Heart left ventricle (tissue), 16 donors: ENCODE data around the gene EARS2. TPM values are rescaled to one million over a fixed set of nuclear protein-coding genes. Genes with fewer than 3 reads are reported as not detected.

ENCODE experiments used
- ATAC-seq, 4 donors: fragments of 200-7000 bp; cut with Tn5 transposase; one replicate each; pipeline ENCODE4 v1.9.1; 2020 to 2022; ENCODE audit warnings: moderate library complexity in 4 of 4, mild to moderate bottlenecking in 3 of 4, moderate number of reproducible peaks in 1 of 4
- DNase-seq, 5 donors: peaks; one replicate each; pipeline ENCODE4 v3.0.0-alpha.2; 2020
- H3K27ac ChIP-seq, 12 donors: fragments of 200-600 bp; sonication (generic) in 4 of 12; one replicate each; pipeline versions ENCODE4 v1.5.0 to v1.8.0; 2016 to 2022; ENCODE audit warnings: mild to moderate bottlenecking in 2 of 12
- H3K27me3 ChIP-seq, 9 donors: fragments of 200-600 bp; sonication (generic) in 2 of 9; one replicate each; pipeline versions ENCODE4 v1.5.1 to v1.8.0; 2016 to 2022; ENCODE audit warnings: mild to moderate bottlenecking in 3 of 9
- H3K36me3 ChIP-seq, 9 donors: fragments of 200-600 bp; sonication (generic) in 2 of 9; one replicate each; pipeline versions ENCODE4 v1.5.0 to v1.8.0; 2018 to 2022; ENCODE audit warnings: mild to moderate bottlenecking in 2 of 9
- H3K4me1 ChIP-seq, 12 donors: fragments of 200-600 bp; sonication (generic) in 4 of 12; one replicate each; pipeline versions ENCODE4 v1.5.0 to v1.8.0; 2016 to 2022; ENCODE audit warnings: mild to moderate bottlenecking in 3 of 12
- H3K4me3 ChIP-seq, 12 donors: fragments of 200-600 bp; sonication (generic) in 4 of 12; one replicate each; pipeline versions ENCODE4 v1.5.0 to v1.8.0; 2017 to 2022; ENCODE audit warnings: mild to moderate bottlenecking in 9 of 12, moderate library complexity in 4 of 12
- H3K9me3 ChIP-seq, 12 donors: fragments of 200-600 bp; sonication (generic) in 4 of 12; one replicate each; pipeline versions ENCODE4 v1.5.0 to v1.8.0; 2016 to 2022; ENCODE audit warnings: mild to moderate bottlenecking in 1 of 12
- CTCF ChIP-seq, 12 donors: fragments of 200-600 bp; sonication (generic) in 4 of 12; IDR thresholded peaks; one replicate each; pipeline versions ENCODE4 v1.5.0 to v1.8.0; 2018 to 2022; ENCODE audit warnings: antibody characterized with exemption in 12 of 12, mild to moderate bottlenecking in 5 of 12
- POLR2A ChIP-seq, 2 donors: fragments of 450-650 bp; IDR thresholded peaks; one replicate each; pipeline ENCODE4 v1.6.1; 2017; ENCODE audit warnings: antibody characterized with exemption in 2 of 2, mild to moderate bottlenecking in 2 of 2, moderate library complexity in 2 of 2
- WGBS, 4 donors: extraction: QIAGEN DNeasy Blood & Tissue Kit in 2 of 4; methylation state at CpG; one replicate each; pipeline versions ENCODE4 v1.1.5 to v1.1.7; 2013 to 2018; 5-methylcytosine and 5-hydroxymethylcytosine counted together
- intact Hi-C, 10 donors: fragments of 100-400 bp; cut with DNase I; formaldehyde crosslinking; loops; one replicate each; pipeline versions ENCODE4 v1.11.1 to v1.14.2; 2022
- polyA plus RNA-seq, 2 donors: library from polyadenylated mRNA; stranded (reverse); fragments of 200-250 nt; gene quantifications; one replicate each; pipeline ENCODE4 v1.2.3, GENCODE V29; 2013
- total RNA-seq, 9 donors: library from RNA; depleted of rRNA in 2 of 9; stranded (reverse); fragments of >200 nt in 2 of 9; fragmentation: NEBNext Ultra II Directional in 3 of 9; extraction: Animal tissue kit (Norgen Biotek cat#: 25700) in 3 of 9; gene quantifications; one replicate each; pipeline versions ENCODE4 v1.1.0 to v1.2.4, GENCODE V29; 2016 to 2023
- donor health status: ischemic (EF 13 %, LVEDD 7.1; RV severe dilation, severe dysfunction).
- donor health status: healthy with polysubstance abuse.
- donor health status: DM: no; HTN: yes; CAD: no.
- donor health status: DM: no; HTN: no; CAD: no.
- donor health status: ischemic (EF 25% LVEDD 6.9; RV normal size, moderate dysfunction).
- donor health status: ischemic (EF 25% LVEDD 5.7; RV mildly dilated, moderate dysfunction).
- donor health status: healthy.
- donor health status: DM: yes; HTN: yes; CAD: no.
- donor health status: ischemic (EF 35%, LVEDD 5.7; RV mildly dilated, moderate dysfunction).
- donor health status: nonischemic (EF 11% LVEDD 7.7; RV severe dilation, severe dysfunction).
- donor health status: DM: yes; HTN: yes; CAD: no.
- donor health status: PGD.
- donor health status: ischemic (EF 29% LVEDD 5.4; RV normal size, mild dysfunction).
- donor health status: nonischemic (EF 23%, LVEDD 6.1; RV moderate dilation, normal function).

Gene EARS2
- total and polyA plus RNA-seq, 11 donors: 12.2 to 37.0 (median 21.5) TPM

- no peaks in the 10 kb centered on the region for H3K27me3 ChIP-seq
- TF ChIP-seq CTCF (IDR thresholded peaks at IDR 0.05) (no peak), POLR2A (IDR thresholded peaks at IDR 0.05) (no peak)
- H3K4me1 ChIP-seq: peaks cover 4 to 90% (median 34%) of the 10 kb centered on the region in 12 donors
- intact Hi-C loops: loop anchor here in 1 of 10 donors (5.0 kb wide), 1 partner anchor 92 kb away; the partner anchor contains the start of gene NDUFAB1
- no peak for DNase-seq
- no peak for ATAC-seq
- peaks cover 0 to 8% (median 0%) of the 10 kb centered on the region in 9 donors for H3K36me3 ChIP-seq
- WGBS, 4 donors: 91 to 95% (median 93%) methylated on average over 9 of the region's 9 CpGs
- no peak overlapping the region for H3K4me3 ChIP-seq
- H3K9me3 ChIP-seq: no peaks in the 10 kb centered on the region
- peak overlapping the region in 11 of 12 donors; percentile 7 to 82 (median 47) for H3K27ac ChIP-seq
Measured at GRCh38 chr16:23505180-23505665, 51.9 kb downstream of the EARS2 start.

GRCh38 chr16:23504453-23505179 lies 52.5 kb downstream of the EARS2 start:
- peak in 3 of 4 donors; percentile 57 to 80 (median 70) for ATAC-seq
- Histone ChIP-seq H3K9me3 (no peaks in the 10 kb centered on the region), H3K27ac (peak overlapping the region in 11 of 12 donors; percentile 32 to 82 (median 49)), H3K4me3 (peak overlapping the region in 1 of 12 donors; percentile 8), H3K36me3 (peaks cover 0 to 8% (median 0%) of the 10 kb centered on the region in 9 donors), H3K27me3 (no peaks in the 10 kb centered on the region), H3K4me1 (peaks cover 4 to 96% (median 35%) of the 10 kb centered on the region in 12 donors)
- TF ChIP-seq POLR2A (IDR thresholded peaks at IDR 0.05) (no peak), CTCF (IDR thresholded peaks at IDR 0.05) (no peak)
- intact Hi-C loops: loop anchor here in 1 of 10 donors (5.0 kb wide), 1 partner anchor 93 kb away; the partner anchor contains the start of gene NDUFAB1
- WGBS, 4 donors: 44 to 60% (median 51%) methylated on average over 12 to 13 of the region's 13 CpGs
- DNase-seq: peak in 3 of 5 donors; percentile 49 to 73 (median 68)

- Histone ChIP-seq H3K27me3 (no peaks in the 10 kb centered on the region), H3K36me3 (peaks cover 0 to 8% (median 0%) of the 10 kb centered on the region in 9 donors), H3K4me1 (peaks cover 4 to 97% (median 34%) of the 10 kb centered on the region in 12 donors), H3K27ac (peak overlapping the region in 10 of 12 donors; percentile 32 to 82 (median 53)), H3K9me3 (no peaks in the 10 kb centered on the region), H3K4me3 (no peak overlapping the region)
- TF ChIP-seq CTCF (IDR thresholded peaks at IDR 0.05) (no peak), POLR2A (IDR thresholded peaks at IDR 0.05) (no peak)
- intact Hi-C loops: no loop called here
- ATAC-seq: peak in 2 of 4 donors; percentile 23 to 37
- peak in 2 of 5 donors; percentile 43 to 45 for DNase-seq
- whole genome bisulfite sequencing, 4 donors: 62 to 77% (median 70%) methylated on average over 5 of the region's 5 CpGs
Measured at GRCh38 chr16:23504076-23504452, 53.1 kb downstream of the EARS2 start.

- intact Hi-C loops: no loop called here
- 36 to 48% (median 36%) methylated on average over 2 of the region's 2 CpGs; no CpG with 5 or more reads in 1 of the 4 donors for WGBS, 4 donors
- no peaks in the 10 kb centered on the region for H3K27me3 ChIP-seq
Measured at GRCh38 chr16:23502466-23502865, 54.7 kb downstream of the EARS2 start.

More at GRCh38 chr16:23502466-23502865, 54.7 kb downstream of the EARS2 start:
- ATAC-seq: no peak
- Histone ChIP-seq H3K27ac (peak overlapping the region in 1 of 12 donors; percentile 32), H3K4me3 (no peak overlapping the region), H3K9me3 (no peaks in the 10 kb centered on the region), H3K4me1 (peaks cover 4 to 96% (median 33%) of the 10 kb centered on the region in 12 donors), H3K36me3 (peaks cover 0 to 8% (median 0%) of the 10 kb centered on the region in 9 donors)
- no peak for DNase-seq
- no peak for TF ChIP-seq POLR2A (IDR thresholded peaks at IDR 0.05)
- TF ChIP-seq CTCF (IDR thresholded peaks at IDR 0.05): no peak
